ENCODE measurements around the gene STAMBPL1.

- no peak for TF ChIP-seq ZNF274 (IDR thresholded peaks at IDR 0.05; ENCODE audit: low read depth, low read length)
- TF ChIP-seq YY1 (IDR thresholded peaks at IDR 0.05; ENCODE audit: insufficient read depth, insufficient read length) = no peak
Observed at GRCh38 chr10:88913788-88914187, 33.7 kb downstream of the STAMBPL1 start.

Data from NT2/D1 (cell line).